ENCODE results near the gene COL4A2.

COL4A2 gene

DNA sequence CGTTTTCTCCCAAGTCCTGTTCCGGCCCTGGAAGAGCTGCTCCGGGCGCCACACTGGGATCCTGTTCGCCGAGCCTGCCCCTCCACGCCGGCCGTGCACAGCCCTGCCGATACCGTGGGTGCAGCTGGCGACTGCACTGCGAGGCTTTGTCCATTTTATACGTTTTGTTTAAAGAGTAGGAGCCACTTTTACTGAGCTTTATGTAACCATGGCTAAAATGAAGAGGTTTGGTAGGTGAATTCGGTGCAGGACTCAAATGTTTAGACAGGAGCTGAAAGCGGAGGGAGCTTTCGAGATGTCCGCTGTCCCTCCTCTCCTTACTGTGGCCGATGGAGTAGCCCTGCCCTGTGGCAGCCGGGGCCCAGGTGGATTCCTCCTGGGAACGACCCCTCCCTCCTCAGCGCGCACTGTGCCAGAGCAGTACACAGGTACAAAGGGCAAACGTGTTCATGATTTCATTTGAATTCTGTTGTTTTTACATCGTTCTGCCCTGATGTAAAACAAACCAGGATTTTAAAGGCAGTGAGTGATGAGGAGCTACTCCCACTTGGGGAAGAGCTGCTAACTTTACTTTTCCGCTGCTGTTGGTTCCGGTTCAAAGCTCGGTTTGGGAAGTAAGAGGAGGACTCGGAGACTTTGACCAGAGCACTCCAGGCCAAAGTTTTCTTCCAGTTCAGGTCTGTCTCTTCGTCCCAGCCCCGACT is 1.7 kb downstream of the COL4A2 start:
- H3K4me3 ChIP-seq (ENCODE audit: low read length in 2 of 2) = peak overlapping the region; percentile 86 to 89
- H3K18ac ChIP-seq (ENCODE audit: low read length) = peak overlapping the region; percentile 92
- WGBS, 2 donors (ENCODE audit: extremely low coverage in 2 of 2, insufficient read length in 2 of 2, insufficient replicate concordance in 1 of 2) = no CpG with 5 or more reads among the region's 31 CpGs
- H3K4me1 ChIP-seq (ENCODE audit: control insufficient read depth in 2 of 2, insufficient read depth in 1 of 2, low read depth in 1 of 2, low read length in 2 of 2) = peaks cover 15% of the 10 kb centered on the region in 2 donors
- H3K9me3 ChIP-seq (replicated peaks in 1 of 2; ENCODE audit: control insufficient read depth in 2 of 2, insufficient read depth in 1 of 2, low read depth in 1 of 2, low read length in 2 of 2) = no peaks in the 10 kb centered on the region
- H3K36me3 ChIP-seq (replicated peaks in 1 of 2; ENCODE audit: control insufficient read depth in 2 of 2, insufficient read depth in 2 of 2, low read length in 2 of 2) = peaks cover 6 to 44% of the 10 kb centered on the region in 2 donors
- no peak overlapping the region for H2BK15ac ChIP-seq (ENCODE audit: low read length)
- no peak overlapping the region for H3K9ac ChIP-seq (ENCODE audit: low read depth, low read length, poor library complexity)
- H3K4ac ChIP-seq (ENCODE audit: low read length) = no peak overlapping the region
- peak overlapping the region; percentile 94 for H3K4me2 ChIP-seq (ENCODE audit: insufficient read depth, low read length, poor library complexity, severe bottlenecking)
- peak overlapping the region; percentile 62 for H3K27ac ChIP-seq (replicated peaks; ENCODE audit: low read length)
- no peak overlapping the region for H3K23ac ChIP-seq (ENCODE audit: low read depth, low read length, poor library complexity)
- DNase-seq (ENCODE audit: low spot score) = no peak
- H2BK12ac ChIP-seq (ENCODE audit: low read length) = no peak overlapping the region
- H4K91ac ChIP-seq (ENCODE audit: low read depth, low read length, poor library complexity) = no peak overlapping the region
- no peak overlapping the region for H4K8ac ChIP-seq (ENCODE audit: low read depth, low read length)
- peaks cover 18% of the 10 kb centered on the region for H3K79me1 ChIP-seq (ENCODE audit: low read depth, low read length)
- peak overlapping the region; percentile 95 for H2AFZ ChIP-seq (ENCODE audit: low read length)
- peak overlapping the region; percentile 17 for H2AK5ac ChIP-seq (ENCODE audit: low read depth, low read length)
- H2BK5ac ChIP-seq (ENCODE audit: low read length) = no peak overlapping the region
- no peak overlapping the region for H2BK120ac ChIP-seq (ENCODE audit: low read depth, low read length)
- H3K27me3 ChIP-seq (ENCODE audit: control insufficient read depth in 3 of 3, insufficient read depth in 3 of 3, low read depth in 1 of 3, low read length in 3 of 3) = no peaks in the 10 kb centered on the region
- no peak overlapping the region for H3K14ac ChIP-seq (ENCODE audit: low read length)

DNA sequence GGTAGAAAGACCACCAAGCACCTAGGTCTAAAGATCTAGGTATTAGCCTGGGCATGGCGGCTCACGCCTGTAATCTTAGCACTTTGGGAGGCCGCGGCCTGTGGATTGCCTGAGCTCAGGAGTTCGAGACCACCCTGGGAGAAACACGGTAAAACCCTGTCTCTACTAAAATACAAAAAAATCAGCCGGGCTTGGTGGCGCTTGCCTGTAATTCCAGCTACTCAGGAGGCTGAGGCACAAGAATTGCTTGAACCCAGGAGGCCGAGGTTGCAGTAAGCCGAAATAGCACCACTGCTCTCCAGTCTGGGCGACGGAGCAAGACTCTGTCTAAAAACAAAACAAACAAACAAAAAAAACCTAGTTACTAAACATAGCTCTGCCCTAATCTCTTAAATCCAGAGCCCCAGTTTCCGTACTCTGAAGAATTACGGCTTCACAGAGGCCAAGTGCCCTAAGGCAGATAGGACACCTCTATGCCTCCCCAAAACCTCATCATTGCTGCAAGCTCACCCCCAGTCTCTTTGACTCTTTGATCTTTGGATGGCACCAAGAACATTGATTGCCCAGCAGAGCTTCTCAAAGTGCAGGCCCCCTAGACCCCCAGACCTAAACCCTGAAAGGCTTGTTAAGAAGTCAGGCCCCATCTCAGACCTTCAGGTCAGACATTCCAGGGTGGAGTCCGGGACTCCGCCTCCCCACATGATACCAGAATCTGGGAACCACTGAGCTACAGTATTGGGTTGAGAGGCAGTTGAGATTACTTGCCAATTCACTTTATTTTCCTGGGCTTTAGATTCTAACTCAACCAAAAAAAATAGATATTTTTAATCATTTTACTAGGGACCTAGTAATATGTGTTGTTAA is 2.8 kb downstream of the COL4A2 start:
- no peak overlapping the region for H2AFZ ChIP-seq (ENCODE audit: low read length)
- no peaks in the 10 kb centered on the region for H3K9me3 ChIP-seq (replicated peaks in 1 of 2; ENCODE audit: control insufficient read depth in 2 of 2, insufficient read depth in 1 of 2, low read depth in 1 of 2, low read length in 2 of 2)
- H3K18ac ChIP-seq (ENCODE audit: low read length) = no peak overlapping the region
- no peak overlapping the region for H2BK15ac ChIP-seq (ENCODE audit: low read length)
- H3K9ac ChIP-seq (ENCODE audit: low read depth, low read length, poor library complexity) = no peak overlapping the region
- H3K4me1 ChIP-seq (ENCODE audit: control insufficient read depth in 2 of 2, insufficient read depth in 1 of 2, low read depth in 1 of 2, low read length in 2 of 2) = peaks cover 15% of the 10 kb centered on the region in 2 donors
- no peak overlapping the region for H3K4me3 ChIP-seq (ENCODE audit: low read length in 2 of 2)
- no peak overlapping the region for H2AK5ac ChIP-seq (ENCODE audit: low read depth, low read length)
- H4K8ac ChIP-seq (ENCODE audit: low read depth, low read length) = no peak overlapping the region
- no peak overlapping the region for H3K27ac ChIP-seq (replicated peaks; ENCODE audit: low read length)
- H3K4me2 ChIP-seq (ENCODE audit: insufficient read depth, low read length, poor library complexity, severe bottlenecking) = no peak overlapping the region
- H3K36me3 ChIP-seq (replicated peaks in 1 of 2; ENCODE audit: control insufficient read depth in 2 of 2, insufficient read depth in 2 of 2, low read length in 2 of 2) = peaks cover 6 to 48% of the 10 kb centered on the region in 2 donors
- H3K23ac ChIP-seq (ENCODE audit: low read depth, low read length, poor library complexity) = no peak overlapping the region
- no peak overlapping the region for H3K14ac ChIP-seq (ENCODE audit: low read length)
- H2BK12ac ChIP-seq (ENCODE audit: low read length) = no peak overlapping the region
- H3K4ac ChIP-seq (ENCODE audit: low read length) = no peak overlapping the region
- no peak for DNase-seq (ENCODE audit: low spot score)
- WGBS, 2 donors (ENCODE audit: extremely low coverage in 2 of 2, insufficient read length in 2 of 2, insufficient replicate concordance in 1 of 2) = no CpG with 5 or more reads among the region's 16 CpGs
- H3K27me3 ChIP-seq (ENCODE audit: control insufficient read depth in 3 of 3, insufficient read depth in 3 of 3, low read depth in 1 of 3, low read length in 3 of 3) = no peaks in the 10 kb centered on the region
- peaks cover 18% of the 10 kb centered on the region for H3K79me1 ChIP-seq (ENCODE audit: low read depth, low read length)
- H4K91ac ChIP-seq (ENCODE audit: low read depth, low read length, poor library complexity) = no peak overlapping the region
- H2BK5ac ChIP-seq (ENCODE audit: low read length) = no peak overlapping the region
- no peak overlapping the region for H2BK120ac ChIP-seq (ENCODE audit: low read depth, low read length)

- H2AFZ ChIP-seq (ENCODE audit: low read length) = no peak overlapping the region
- no peak overlapping the region for H2BK12ac ChIP-seq (ENCODE audit: low read length)
- DNase-seq (ENCODE audit: low spot score) = no peak
- H3K36me3 ChIP-seq (replicated peaks in 1 of 2; ENCODE audit: control insufficient read depth in 2 of 2, insufficient read depth in 2 of 2, low read length in 2 of 2) = peaks cover 6 to 54% of the 10 kb centered on the region in 2 donors
- no peaks in the 10 kb centered on the region for H3K9me3 ChIP-seq (replicated peaks in 1 of 2; ENCODE audit: control insufficient read depth in 2 of 2, insufficient read depth in 1 of 2, low read depth in 1 of 2, low read length in 2 of 2)
- no peak overlapping the region for H3K4me2 ChIP-seq (ENCODE audit: insufficient read depth, low read length, poor library complexity, severe bottlenecking)
- H3K4ac ChIP-seq (ENCODE audit: low read length) = no peak overlapping the region
- H4K91ac ChIP-seq (ENCODE audit: low read depth, low read length, poor library complexity) = no peak overlapping the region
- no peak overlapping the region for H4K8ac ChIP-seq (ENCODE audit: low read depth, low read length)
- H2BK5ac ChIP-seq (ENCODE audit: low read length) = no peak overlapping the region
- no peak overlapping the region for H3K14ac ChIP-seq (ENCODE audit: low read length)
- H2BK15ac ChIP-seq (ENCODE audit: low read length) = no peak overlapping the region
- H2AK5ac ChIP-seq (ENCODE audit: low read depth, low read length) = no peak overlapping the region
- WGBS, 2 donors (ENCODE audit: extremely low coverage in 2 of 2, insufficient read length in 2 of 2, insufficient replicate concordance in 1 of 2) = no CpG with 5 or more reads among the region's 14 CpGs
- no peak overlapping the region for H3K23ac ChIP-seq (ENCODE audit: low read depth, low read length, poor library complexity)
- H3K27ac ChIP-seq (replicated peaks; ENCODE audit: low read length) = no peak overlapping the region
- no peak overlapping the region for H3K9ac ChIP-seq (ENCODE audit: low read depth, low read length, poor library complexity)
- H3K27me3 ChIP-seq (ENCODE audit: control insufficient read depth in 3 of 3, insufficient read depth in 3 of 3, low read depth in 1 of 3, low read length in 3 of 3) = no peaks in the 10 kb centered on the region
- no peak overlapping the region for H3K4me3 ChIP-seq (ENCODE audit: low read length in 2 of 2)
- peaks cover 18% of the 10 kb centered on the region for H3K79me1 ChIP-seq (ENCODE audit: low read depth, low read length)
- H3K4me1 ChIP-seq (ENCODE audit: control insufficient read depth in 2 of 2, insufficient read depth in 1 of 2, low read depth in 1 of 2, low read length in 2 of 2) = peaks cover 11 to 13% of the 10 kb centered on the region in 2 donors
- H2BK120ac ChIP-seq (ENCODE audit: low read depth, low read length) = no peak overlapping the region
- H3K18ac ChIP-seq (ENCODE audit: low read length) = no peak overlapping the region
Measured at GRCh38 chr13:110310541-110311442, 3.7 kb downstream of the COL4A2 start.
